Liver (tissue), 3 donors: Measurements from ENCODE around the gene ZDHHC18.

Source experiments
- GABPA ChIP-seq, 2 donors: IDR thresholded peaks in 1 of 2; conservative IDR thresholded peaks in 1 of 2; 2 replicates each; pipeline ENCODE4 v1.6.1; 2016; ENCODE audit warnings: antibody characterized with exemption in 2 of 2, mild to moderate bottlenecking in 1 of 2, moderate library complexity in 1 of 2
- MAX ChIP-seq: IDR thresholded peaks from 2 replicates; pipeline ENCODE4 v1.6.1; 2016; ENCODE audit warnings: antibody characterized with exemption
- RAD21 ChIP-seq, 2 donors: IDR thresholded peaks; 2 replicates each; pipeline ENCODE4 v1.6.1; 2016; ENCODE audit warnings: antibody characterized with exemption in 2 of 2, mild to moderate bottlenecking in 2 of 2
- RXRA ChIP-seq, 2 donors: IDR thresholded peaks; 2 replicates each; pipeline ENCODE4 v1.6.1; 2017 to 2018; ENCODE audit warnings: antibody characterized with exemption in 2 of 2, mild to moderate bottlenecking in 1 of 2
- SP1 ChIP-seq: IDR thresholded peaks from 2 replicates; pipeline ENCODE4 v1.6.1; 2018; ENCODE audit warnings: antibody characterized with exemption, mild to moderate bottlenecking
- TAF1 ChIP-seq: conservative IDR thresholded peaks from 2 replicates; pipeline ENCODE4 v1.6.1; 2016; ENCODE audit warnings: antibody characterized with exemption, mild to moderate bottlenecking
- YY1 ChIP-seq: IDR thresholded peaks from 2 replicates; pipeline ENCODE4 v1.6.1; 2016; ENCODE audit warnings: antibody characterized with exemption, mild to moderate bottlenecking
- TF ChIP-seq, protein P1 (sequence below): fragments of 150-350 bp; IDR thresholded peaks from 2 replicates; pipeline ENCODE4 v1.5.1; 2017; ENCODE audit warnings: improper control_type of control experiment, low read depth, low read length; ENCODE audit not compliant: missing input control
- TF ChIP-seq, protein P2 (sequence below): IDR thresholded peaks from 2 replicates; pipeline ENCODE4 v1.6.1; 2016; ENCODE audit warnings: antibody characterized with exemption
- TF ChIP-seq, protein P3 (sequence below): IDR thresholded peaks from 2 replicates; pipeline ENCODE4 v1.6.1; 2016; ENCODE audit warnings: antibody characterized with exemption, mild to moderate bottlenecking
- TF ChIP-seq, protein P4 (sequence below): IDR thresholded peaks from 2 replicates; pipeline ENCODE4 v1.6.1; 2016; ENCODE audit warnings: antibody characterized with exemption
- donor health status: healthy.
- donor health status: healthy.

- TF ChIP-seq, protein P1, sequence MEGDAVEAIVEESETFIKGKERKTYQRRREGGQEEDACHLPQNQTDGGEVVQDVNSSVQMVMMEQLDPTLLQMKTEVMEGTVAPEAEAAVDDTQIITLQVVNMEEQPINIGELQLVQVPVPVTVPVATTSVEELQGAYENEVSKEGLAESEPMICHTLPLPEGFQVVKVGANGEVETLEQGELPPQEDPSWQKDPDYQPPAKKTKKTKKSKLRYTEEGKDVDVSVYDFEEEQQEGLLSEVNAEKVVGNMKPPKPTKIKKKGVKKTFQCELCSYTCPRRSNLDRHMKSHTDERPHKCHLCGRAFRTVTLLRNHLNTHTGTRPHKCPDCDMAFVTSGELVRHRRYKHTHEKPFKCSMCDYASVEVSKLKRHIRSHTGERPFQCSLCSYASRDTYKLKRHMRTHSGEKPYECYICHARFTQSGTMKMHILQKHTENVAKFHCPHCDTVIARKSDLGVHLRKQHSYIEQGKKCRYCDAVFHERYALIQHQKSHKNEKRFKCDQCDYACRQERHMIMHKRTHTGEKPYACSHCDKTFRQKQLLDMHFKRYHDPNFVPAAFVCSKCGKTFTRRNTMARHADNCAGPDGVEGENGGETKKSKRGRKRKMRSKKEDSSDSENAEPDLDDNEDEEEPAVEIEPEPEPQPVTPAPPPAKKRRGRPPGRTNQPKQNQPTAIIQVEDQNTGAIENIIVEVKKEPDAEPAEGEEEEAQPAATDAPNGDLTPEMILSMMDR: peak; percentile 6
- TF ChIP-seq RAD21 (IDR thresholded peaks at IDR 0.05) (peak; percentile 27 to 46), TAF1 (no peak), RXRA (IDR thresholded peaks at IDR 0.05) (peak; percentile 80 to 85), MAX (peak; percentile 55), GABPA (IDR thresholded peaks at IDR 0.05 in 1 of 2, conservative IDR thresholded peaks at IDR 0.05 in 1 of 2) (peak in 1 of 2 donors; percentile 13), YY1 (peak; percentile 33), SP1 (peak; percentile 91)
- TF ChIP-seq, protein P2, sequence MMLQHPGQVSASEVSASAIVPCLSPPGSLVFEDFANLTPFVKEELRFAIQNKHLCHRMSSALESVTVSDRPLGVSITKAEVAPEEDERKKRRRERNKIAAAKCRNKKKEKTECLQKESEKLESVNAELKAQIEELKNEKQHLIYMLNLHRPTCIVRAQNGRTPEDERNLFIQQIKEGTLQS: no peak
- TF ChIP-seq, protein P3, sequence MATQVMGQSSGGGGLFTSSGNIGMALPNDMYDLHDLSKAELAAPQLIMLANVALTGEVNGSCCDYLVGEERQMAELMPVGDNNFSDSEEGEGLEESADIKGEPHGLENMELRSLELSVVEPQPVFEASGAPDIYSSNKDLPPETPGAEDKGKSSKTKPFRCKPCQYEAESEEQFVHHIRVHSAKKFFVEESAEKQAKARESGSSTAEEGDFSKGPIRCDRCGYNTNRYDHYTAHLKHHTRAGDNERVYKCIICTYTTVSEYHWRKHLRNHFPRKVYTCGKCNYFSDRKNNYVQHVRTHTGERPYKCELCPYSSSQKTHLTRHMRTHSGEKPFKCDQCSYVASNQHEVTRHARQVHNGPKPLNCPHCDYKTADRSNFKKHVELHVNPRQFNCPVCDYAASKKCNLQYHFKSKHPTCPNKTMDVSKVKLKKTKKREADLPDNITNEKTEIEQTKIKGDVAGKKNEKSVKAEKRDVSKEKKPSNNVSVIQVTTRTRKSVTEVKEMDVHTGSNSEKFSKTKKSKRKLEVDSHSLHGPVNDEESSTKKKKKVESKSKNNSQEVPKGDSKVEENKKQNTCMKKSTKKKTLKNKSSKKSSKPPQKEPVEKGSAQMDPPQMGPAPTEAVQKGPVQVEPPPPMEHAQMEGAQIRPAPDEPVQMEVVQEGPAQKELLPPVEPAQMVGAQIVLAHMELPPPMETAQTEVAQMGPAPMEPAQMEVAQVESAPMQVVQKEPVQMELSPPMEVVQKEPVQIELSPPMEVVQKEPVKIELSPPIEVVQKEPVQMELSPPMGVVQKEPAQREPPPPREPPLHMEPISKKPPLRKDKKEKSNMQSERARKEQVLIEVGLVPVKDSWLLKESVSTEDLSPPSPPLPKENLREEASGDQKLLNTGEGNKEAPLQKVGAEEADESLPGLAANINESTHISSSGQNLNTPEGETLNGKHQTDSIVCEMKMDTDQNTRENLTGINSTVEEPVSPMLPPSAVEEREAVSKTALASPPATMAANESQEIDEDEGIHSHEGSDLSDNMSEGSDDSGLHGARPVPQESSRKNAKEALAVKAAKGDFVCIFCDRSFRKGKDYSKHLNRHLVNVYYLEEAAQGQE: peak; percentile 33
- TF ChIP-seq, protein P4, sequence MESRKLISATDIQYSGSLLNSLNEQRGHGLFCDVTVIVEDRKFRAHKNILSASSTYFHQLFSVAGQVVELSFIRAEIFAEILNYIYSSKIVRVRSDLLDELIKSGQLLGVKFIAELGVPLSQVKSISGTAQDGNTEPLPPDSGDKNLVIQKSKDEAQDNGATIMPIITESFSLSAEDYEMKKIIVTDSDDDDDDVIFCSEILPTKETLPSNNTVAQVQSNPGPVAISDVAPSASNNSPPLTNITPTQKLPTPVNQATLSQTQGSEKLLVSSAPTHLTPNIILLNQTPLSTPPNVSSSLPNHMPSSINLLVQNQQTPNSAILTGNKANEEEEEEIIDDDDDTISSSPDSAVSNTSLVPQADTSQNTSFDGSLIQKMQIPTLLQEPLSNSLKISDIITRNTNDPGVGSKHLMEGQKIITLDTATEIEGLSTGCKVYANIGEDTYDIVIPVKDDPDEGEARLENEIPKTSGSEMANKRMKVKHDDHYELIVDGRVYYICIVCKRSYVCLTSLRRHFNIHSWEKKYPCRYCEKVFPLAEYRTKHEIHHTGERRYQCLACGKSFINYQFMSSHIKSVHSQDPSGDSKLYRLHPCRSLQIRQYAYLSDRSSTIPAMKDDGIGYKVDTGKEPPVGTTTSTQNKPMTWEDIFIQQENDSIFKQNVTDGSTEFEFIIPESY: no peak
Observed at GRCh38 chr1:26831546-26832248, 5.2 kb downstream of the ZDHHC18 start.
